Activated naive CD4-positive, alpha-beta T cell (primary cell): ENCODE measurements around the gene SNX22.

ENCODE experiments used
- DNase-seq, 4 experiments: peaks; one replicate each; lab custom pipeline; 2025; lab: John Stamatoyannopoulos, UW

SNX22 gene

GRCh38 chr15:64156652-64157331 lies 5.3 kb downstream of the SNX22 start:
- DNase-seq, result no peak

- DNase-seq, result no peak
Observed at GRCh38 chr15:64157599-64158125, 6.1 kb downstream of the SNX22 start.

GRCh38 chr15:64158363-64159134 lies 7.0 kb downstream of the SNX22 start:
- DNase-seq, result no peak

- DNase-seq, result no peak
Observed at GRCh38 chr15:64161688-64162477, 10.4 kb downstream of the SNX22 start.

- DNase-seq, result no peak
Observed at GRCh38 chr15:64162478-64162868, 10.9 kb downstream of the SNX22 start.

- DNase-seq, result peak; percentile 89 to 96 (median 92)
Observed at GRCh38 chr15:64162869-64163658, 11.5 kb downstream of the SNX22 start, which contains the start of gene PPIB. PPIB (minus strand) TSS chr15:64163022; CDS start chr15:64162986, 36 bp downstream.

- DNase-seq, result no peak
Observed at GRCh38 chr15:64163659-64164362, 12.3 kb downstream of the SNX22 start.

GRCh38 chr15:64164436-64164835 lies 12.9 kb downstream of the SNX22 start:
- no peak for DNase-seq

- no peak for DNase-seq
Observed at GRCh38 chr15:64166102-64166890, 14.8 kb downstream of the SNX22 start.

GRCh38 chr15:64180235-64180824 lies 28.8 kb downstream of the SNX22 start:
- DNase-seq, result no peak

GRCh38 chr15:64182859-64183370 lies 31.4 kb downstream of the SNX22 start:
- no peak for DNase-seq

GRCh38 chr15:64185146-64185911 lies 33.8 kb downstream of the SNX22 start:
- no peak for DNase-seq

- no peak for DNase-seq
Observed at GRCh38 chr15:64187396-64188191, 36.1 kb downstream of the SNX22 start.

- DNase-seq, result no peak
Observed at GRCh38 chr15:64191971-64192830, 40.7 kb downstream of the SNX22 start.

GRCh38 chr15:64193971-64194370 lies 42.4 kb downstream of the SNX22 start:
- DNase-seq, result no peak

- DNase-seq, result no peak
Observed at GRCh38 chr15:64197425-64197824, 45.9 kb downstream of the SNX22 start.

- DNase-seq, result no peak
Observed at GRCh38 chr15:64205202-64205601, 53.7 kb downstream of the SNX22 start.
